ENCODE measurements around the gene FKBP9. TPM values are rescaled to one million over a fixed set of nuclear protein-coding genes. Genes with fewer than 3 reads are reported as not detected.

The FKBP9 gene
- total RNA-seq, 1 donor from 2014 or later = 113 TPM

- H3K27me3 ChIP-seq = no peaks in the 10 kb centered on the region
- H3K4me3 ChIP-seq = no peak overlapping the region
- H3K9me3 ChIP-seq = no peaks in the 10 kb centered on the region
- no peak for DNase-seq
- H3K36me3 ChIP-seq = no peaks in the 10 kb centered on the region
- intact Hi-C loops (cut with DNase I) = no loop called here
- ATAC-seq = no peak
- H3K27ac ChIP-seq = no peak overlapping the region
- TF ChIP-seq CTCF (IDR thresholded peaks at IDR 0.05) = no peak
- peaks cover 26% of the 10 kb centered on the region for H3K4me1 ChIP-seq
Observed at GRCh38 chr7:33055158-33055557, 97.9 kb downstream of the FKBP9 start.

Other genes with a start within 250 kb of the FKBP9 start
- 44.7 TPM for gene KBTBD2, start 65.7 kb upstream of the FKBP9 start, total RNA-seq
- 34.0 TPM for gene NT5C3A, start 105.3 kb downstream of the FKBP9 start, total RNA-seq
- 11.9 TPM for gene RP9, start 152.0 kb downstream of the FKBP9 start, total RNA-seq
- gene BBS9, start 172.1 kb downstream of the FKBP9 start, total RNA-seq = 19.6 TPM